ENCODE measurements around the gene MRPL39. TPM values are rescaled to one million over a fixed set of nuclear protein-coding genes. Genes with fewer than 3 reads are reported as not detected.
"Not testable (repeated sequence)": the region's sequence is repeated elsewhere in the genome, so short reads cannot be mapped to it uniquely, and the experiment has no call there.

Gene MRPL39
- 10 to 100 TPM; 30.0 to 50.3 (median 38.6) TPM for polyA plus RNA-seq (ENCODE audit: insufficient read length in 4 of 4)

- peak; percentile 76 to 85 (median 80) for DNase-seq (ENCODE audit: low read depth in 4 of 4, low spot score in 3 of 4)
These were observed at the start of gene MRPL39 for GRCh38 chr21:25607151-25608043. Gene MRPL39, minus strand, starts transcription at chr21:25607481. Its CDS starts 6 bp downstream, at chr21:25607475.

- no peak for DNase-seq (ENCODE audit: low read depth in 4 of 4, low spot score in 3 of 4)
These were observed 49.1 kb upstream of the MRPL39 start for GRCh38 chr21:25656412-25656811.

- no peak for DNase-seq (ENCODE audit: low read depth in 4 of 4, low spot score in 3 of 4)
These were observed 41.9 kb upstream of the MRPL39 start for GRCh38 chr21:25649146-25649545.

- DNase-seq (ENCODE audit: low read depth in 4 of 4, low spot score in 3 of 4): no peak
These were observed 40.4 kb upstream of the MRPL39 start for GRCh38 chr21:25647647-25648046.

GRCh38 chr21:25646474-25646873, 39.2 kb upstream of the MRPL39 start:
- DNase-seq (ENCODE audit: low read depth in 4 of 4, low spot score in 3 of 4): no peak

DNA sequence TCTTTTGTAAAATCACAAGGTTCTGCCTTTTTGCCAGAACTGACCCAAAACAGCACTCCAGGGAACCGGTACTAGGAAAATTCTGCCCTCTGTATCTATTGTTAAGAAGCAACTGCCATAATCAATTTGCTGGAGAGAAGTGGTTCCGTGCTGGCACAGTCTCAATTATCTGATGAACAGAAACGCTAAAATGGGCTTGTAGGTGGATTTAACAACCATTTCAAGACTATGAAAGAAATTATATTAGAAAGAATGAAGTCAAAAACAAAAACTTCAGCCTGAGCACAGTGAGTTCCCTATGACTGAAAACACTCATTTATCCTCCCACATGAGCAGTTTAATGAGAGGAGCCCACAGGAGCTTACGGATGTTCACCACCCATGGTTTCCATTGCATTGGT, 36.2 kb upstream of the MRPL39 start:
- DNase-seq (ENCODE audit: low read depth in 4 of 4, low spot score in 3 of 4): no peak

DNA sequence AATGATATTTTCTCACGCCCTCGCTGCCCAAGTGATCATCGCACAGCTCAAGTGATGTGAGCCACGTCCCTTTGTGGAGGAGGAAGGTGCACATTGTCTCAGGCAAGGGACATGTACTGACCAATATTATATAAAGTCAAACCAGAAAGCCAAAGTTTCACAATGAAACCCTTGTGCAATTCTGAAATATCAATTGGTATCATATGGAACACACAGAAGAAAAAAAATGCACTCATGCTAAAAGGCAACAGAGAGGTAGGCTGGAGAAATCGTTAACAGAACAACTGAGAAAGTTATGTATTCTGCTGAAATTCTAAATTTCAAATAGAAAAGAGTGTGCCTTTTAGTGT, 33.6 kb upstream of the MRPL39 start:
- no peak for DNase-seq (ENCODE audit: low read depth in 4 of 4, low spot score in 3 of 4)

DNA sequence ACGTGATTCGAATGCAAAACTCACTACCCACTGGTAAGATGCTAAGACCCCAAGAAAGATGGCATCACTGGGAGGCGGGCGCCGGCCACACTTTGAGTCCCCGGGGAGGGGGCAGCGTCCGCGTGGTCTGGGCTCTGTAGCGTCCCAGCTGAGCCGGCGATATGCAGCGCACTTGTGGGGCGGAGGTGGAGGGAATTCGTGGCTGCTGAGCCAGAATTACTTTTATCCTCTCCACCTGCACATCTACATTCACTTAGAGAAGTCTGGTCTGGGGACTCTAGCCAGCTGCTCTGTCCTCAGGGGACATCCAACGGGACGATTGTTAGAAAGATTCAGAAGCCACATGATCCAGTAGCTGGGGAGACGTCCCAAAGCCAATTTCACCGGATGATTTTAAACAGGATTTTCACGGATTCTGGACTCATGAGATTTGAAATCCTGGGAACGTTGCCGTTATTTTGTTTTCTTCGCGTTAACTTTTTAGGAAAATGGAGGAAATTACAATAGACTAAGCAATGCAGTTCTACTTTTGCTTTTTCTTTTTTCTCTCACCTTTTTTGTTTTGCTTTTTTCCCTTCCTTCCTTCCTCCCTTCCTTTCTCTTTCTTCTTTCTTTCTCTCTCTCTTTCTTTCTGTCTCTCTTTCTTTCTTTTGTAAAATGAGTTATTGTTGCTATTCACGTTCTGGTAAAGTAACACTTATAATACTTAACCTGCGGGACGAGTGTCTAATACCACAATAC, 33.1 kb upstream of the MRPL39 start:
- DNase-seq (ENCODE audit: low read depth in 4 of 4, low spot score in 3 of 4): peak in 3 of 4 donors; percentile 16 to 29 (median 16)

DNA sequence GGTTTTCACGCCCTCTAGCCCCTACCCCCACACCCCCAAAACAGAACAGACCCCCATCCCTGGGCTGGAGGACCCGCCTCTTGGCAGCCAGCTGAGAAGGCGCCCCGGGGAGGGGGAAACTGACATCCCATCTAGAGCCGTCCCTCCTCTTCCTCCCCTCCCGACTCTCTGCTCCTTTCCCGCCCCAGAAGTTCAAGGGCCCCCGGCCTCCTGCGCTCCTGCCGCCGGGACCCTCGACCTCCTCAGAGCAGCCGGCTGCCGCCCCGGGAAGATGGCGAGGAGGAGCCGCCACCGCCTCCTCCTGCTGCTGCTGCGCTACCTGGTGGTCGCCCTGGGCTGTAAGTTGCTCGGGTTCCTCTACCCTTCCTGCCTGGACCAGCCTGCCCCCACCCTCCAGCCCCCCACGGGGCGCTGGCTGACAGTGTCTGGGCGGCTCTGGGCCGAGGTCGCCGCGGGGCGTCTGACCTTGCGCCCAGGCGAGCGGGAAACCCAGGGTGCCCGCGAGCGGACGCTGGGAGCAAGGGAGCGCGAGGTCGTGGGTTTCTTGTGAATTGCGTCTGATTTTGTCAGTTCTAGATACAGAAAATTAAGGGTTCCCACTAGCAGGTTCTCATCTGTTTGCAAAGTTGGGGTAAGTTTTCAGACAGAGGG, 32.4 kb upstream of the MRPL39 start:
- peak; percentile 16 to 33 (median 16) for DNase-seq (ENCODE audit: low read depth in 4 of 4, low spot score in 3 of 4)

DNA sequence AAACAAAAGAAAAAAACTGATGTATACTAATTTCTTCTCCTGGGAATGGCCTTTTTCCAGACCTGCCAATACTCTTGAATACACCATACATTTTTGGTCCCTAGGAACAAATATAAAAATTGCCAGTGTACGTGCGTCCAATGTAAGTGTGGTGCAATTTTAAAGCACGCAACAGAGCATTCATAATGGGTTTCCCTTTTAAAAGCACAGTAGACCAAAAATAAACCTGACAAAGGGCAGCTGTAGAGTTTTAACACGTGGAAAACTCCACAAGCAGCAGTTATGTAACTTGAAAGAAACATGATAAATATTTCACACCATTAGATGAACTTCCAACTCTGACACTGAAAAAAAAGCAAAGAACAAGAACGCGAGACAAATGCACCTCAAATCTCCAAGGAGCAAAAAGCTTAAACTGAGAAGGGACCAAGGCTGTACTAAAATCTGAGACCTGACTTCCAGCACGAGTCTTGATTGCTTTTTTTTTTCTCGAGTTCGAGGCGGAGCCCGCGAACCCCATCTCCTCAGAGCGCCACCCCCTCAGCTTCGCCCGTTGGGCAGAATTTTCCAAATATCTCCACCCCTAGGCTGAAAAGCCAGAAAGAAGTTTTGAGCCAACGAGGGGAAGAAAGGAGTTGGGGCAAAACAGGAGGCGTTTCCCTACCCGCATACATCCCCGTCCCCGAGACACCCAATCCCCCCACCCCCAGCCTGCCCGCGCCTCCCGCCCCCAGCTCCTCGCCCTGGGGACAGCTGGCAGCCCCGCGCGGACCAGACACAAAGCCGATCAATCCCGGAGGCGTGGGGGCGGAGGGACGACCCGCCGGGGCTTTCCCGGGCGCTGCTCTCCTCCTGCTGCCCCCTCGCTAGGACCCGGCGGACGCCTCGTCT, 31.6 kb upstream of the MRPL39 start, which contains the start of gene JAM2:
Gene JAM2, plus strand, starts transcription at position 599 of the 891 bp plus-strand sequence. CDS start 564 bp downstream, outside the sequence.
- peak in 3 of 4 donors; percentile 15 to 22 (median 18) for DNase-seq (ENCODE audit: low read depth in 4 of 4, low spot score in 3 of 4)

GRCh38 chr21:25637851-25638659, 30.8 kb upstream of the MRPL39 start:
- DNase-seq (ENCODE audit: low read depth in 4 of 4, low spot score in 3 of 4): no peak

GRCh38 chr21:25636727-25637126, 29.4 kb upstream of the MRPL39 start:
- DNase-seq (ENCODE audit: low read depth in 4 of 4, low spot score in 3 of 4): no peak

DNA sequence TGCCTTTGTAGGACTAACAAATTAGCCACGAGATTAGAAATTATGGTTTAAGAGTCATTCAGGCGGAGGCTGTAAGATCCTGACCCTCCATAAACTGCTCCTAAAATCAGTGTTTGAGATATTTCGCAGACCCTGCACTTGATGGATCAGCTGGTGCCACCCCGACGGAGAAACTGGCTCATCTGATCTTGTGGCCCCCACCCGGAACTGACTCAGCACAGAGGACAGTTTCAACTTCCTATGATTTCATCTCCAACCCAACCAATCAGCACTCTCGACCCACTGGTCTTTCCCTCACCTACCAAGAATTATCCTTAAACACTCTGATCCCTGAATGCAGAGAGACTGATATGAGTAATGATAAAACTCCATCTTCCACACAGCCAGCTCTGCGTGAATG, 28.0 kb upstream of the MRPL39 start:
- DNase-seq (ENCODE audit: low read depth in 4 of 4, low spot score in 3 of 4): no peak

GRCh38 chr21:25632296-25632695, 25.0 kb upstream of the MRPL39 start:
- no peak for DNase-seq (ENCODE audit: low read depth in 4 of 4, low spot score in 3 of 4)

- peak in 1 of 4 donors; percentile 14 for DNase-seq (ENCODE audit: low read depth in 4 of 4, low spot score in 3 of 4)
These were observed 19.5 kb upstream of the MRPL39 start for GRCh38 chr21:25626757-25627156.

DNA sequence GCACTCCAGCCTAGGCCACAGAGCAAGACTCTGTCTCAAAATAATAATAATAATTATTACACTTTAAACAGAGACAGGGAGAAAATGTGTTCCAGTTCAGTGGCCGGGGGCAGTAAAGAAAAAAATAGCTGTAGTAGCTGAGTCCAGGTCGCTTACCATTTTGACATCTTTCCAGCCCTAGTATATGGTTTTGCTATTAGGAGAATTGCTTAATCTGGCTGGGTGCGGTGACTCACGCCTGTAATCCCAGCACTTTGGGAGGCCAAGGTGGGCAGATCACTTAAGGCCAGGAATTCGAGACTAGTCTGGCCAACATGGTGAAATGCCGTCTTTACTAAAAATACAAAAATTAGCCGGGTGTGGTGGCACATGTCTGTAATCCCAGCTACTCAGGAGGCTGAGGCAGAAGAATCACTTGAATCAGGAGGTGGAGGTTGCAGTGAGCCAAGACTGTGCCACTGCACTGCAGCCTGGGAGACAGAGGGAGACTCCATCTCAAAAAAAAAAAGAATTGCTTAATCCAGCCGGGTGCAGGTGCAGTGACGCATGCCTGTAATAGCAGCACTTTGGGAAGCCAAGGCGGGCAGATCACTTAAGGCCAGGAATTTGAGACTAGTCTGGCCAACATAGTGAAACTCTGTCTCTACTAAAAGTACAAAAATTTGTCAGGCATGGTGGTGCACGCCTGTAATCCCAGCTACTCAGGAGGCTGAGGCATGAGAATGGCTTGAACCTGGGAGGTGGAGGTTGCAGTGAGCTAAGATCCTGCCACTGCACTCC, 18.7 kb upstream of the MRPL39 start:
- DNase-seq (ENCODE audit: low read depth in 4 of 4, low spot score in 3 of 4): not testable (repeated sequence)

- no peak for DNase-seq (ENCODE audit: low read depth in 4 of 4, low spot score in 3 of 4)
These were observed 17.8 kb upstream of the MRPL39 start for GRCh38 chr21:25625036-25625435.

- no peak for DNase-seq (ENCODE audit: low read depth in 4 of 4, low spot score in 3 of 4)
These were observed 17.2 kb upstream of the MRPL39 start for GRCh38 chr21:25624511-25624910.
